MCF 10A (cell line): Measurements from ENCODE around the gene TMIGD2. TPM values are rescaled to one million over a fixed set of nuclear protein-coding genes. Genes with fewer than 3 reads are reported as not detected.
"Not testable (repeated sequence)": the region's sequence is repeated elsewhere in the genome, so short reads cannot be mapped to it uniquely, and the experiment has no call there.

ENCODE experiments used
- BruUV-seq: library from RNA; stranded (reverse); fragments of 400-500 nt; replicated peaks from 2 replicates; lab custom pipeline; 2021; lab: Mats Ljungman, UMichigan
- CTCF ChIA-PET: fragments of 300-600 bp; sonication (Branson Sonifier 250); formaldehyde crosslinking; extraction: SDS; loops from one replicate; lab custom pipeline; 2021; ENCODE audit warnings: antibody characterized with exemption, inconsistent platforms; lab: Yijun Ruan, JAX
- POLR2A ChIA-PET: fragments of 300-600, 350-650 bp; sonication (Branson Sonifier 250); formaldehyde crosslinking; extraction: SDS; loops from one replicate; lab custom pipeline; 2020; ENCODE audit warnings: antibody characterized with exemption, inconsistent platforms; lab: Yijun Ruan, JAX
- DNase-seq: peaks from one replicate; pipeline ENCODE4 v3.0.0-alpha.2; 2018; ENCODE audit not compliant: unreplicated experiment
- H3K27ac Mint-ChIP-seq: one replicate; pipeline ENCODE4 v1.8.0; 2022; ENCODE audit warnings: mild to moderate bottlenecking, low read depth, mixed read lengths; ENCODE audit not compliant: unreplicated experiment
- H3K27me3 Mint-ChIP-seq: one replicate; pipeline ENCODE4 v1.8.0; 2022; ENCODE audit warnings: mixed read lengths; ENCODE audit not compliant: insufficient read depth, unreplicated experiment
- H3K36me3 Mint-ChIP-seq: one replicate; pipeline ENCODE4 v1.8.0; 2022; ENCODE audit warnings: mild to moderate bottlenecking, moderate library complexity, mixed read lengths; ENCODE audit not compliant: insufficient read depth, unreplicated experiment
- H3K4me1 Mint-ChIP-seq: one replicate; pipeline ENCODE4 v1.8.0; 2022; ENCODE audit warnings: mixed read lengths; ENCODE audit not compliant: insufficient read depth, unreplicated experiment
- H3K4me3 Mint-ChIP-seq: one replicate; pipeline ENCODE4 v1.8.0; 2022; ENCODE audit warnings: mild to moderate bottlenecking, moderate library complexity, mixed read lengths; ENCODE audit not compliant: unreplicated experiment
- H3K9me3 Mint-ChIP-seq: one replicate; pipeline ENCODE4 v1.8.0; 2022; ENCODE audit warnings: mixed read lengths; ENCODE audit not compliant: unreplicated experiment
- intact Hi-C: fragments of 100-400 bp; cut with micrococcal nuclease; formaldehyde crosslinking; loops from 2 replicates; pipeline ENCODE4 v1.14.1; 2022
- total RNA-seq: library from RNA; stranded (reverse); gene quantifications from 2 replicates; pipeline ENCODE4 v1.2.3, GENCODE V29; 2022
- TF ChIP-seq, protein P1 (sequence below): fragments of 200-600 bp; IDR thresholded peaks from one replicate; pipeline ENCODE4 v1.8.0; 2022; ENCODE audit warnings: antibody characterized with exemption, mild to moderate bottlenecking; ENCODE audit not compliant: unreplicated experiment

Gene TMIGD2
- total RNA-seq, 1 experiment from 2014 or later: not detected

GRCh38 chr19:4329858-4330257, 27.7 kb upstream of the TMIGD2 start:
- Mint-ChIP-seq H3K4me3 (no peak overlapping the region), H3K4me1 (no peaks in the 10 kb centered on the region), H3K36me3 (peaks cover 11% of the 10 kb centered on the region), H3K27ac (no peak overlapping the region), H3K9me3 (peaks cover 7% of the 10 kb centered on the region), H3K27me3 (no peaks in the 10 kb centered on the region)
- intact Hi-C loops: no loop called here
- POLR2A ChIA-PET: no interaction called here
- no peak for DNase-seq
- CTCF ChIA-PET: interaction anchor here (0.7 kb wide), 1 partner anchor 97 kb away, joined by 3 read pairs; no protein-coding TSS in a partner anchor
- TF ChIP-seq, protein P1, sequence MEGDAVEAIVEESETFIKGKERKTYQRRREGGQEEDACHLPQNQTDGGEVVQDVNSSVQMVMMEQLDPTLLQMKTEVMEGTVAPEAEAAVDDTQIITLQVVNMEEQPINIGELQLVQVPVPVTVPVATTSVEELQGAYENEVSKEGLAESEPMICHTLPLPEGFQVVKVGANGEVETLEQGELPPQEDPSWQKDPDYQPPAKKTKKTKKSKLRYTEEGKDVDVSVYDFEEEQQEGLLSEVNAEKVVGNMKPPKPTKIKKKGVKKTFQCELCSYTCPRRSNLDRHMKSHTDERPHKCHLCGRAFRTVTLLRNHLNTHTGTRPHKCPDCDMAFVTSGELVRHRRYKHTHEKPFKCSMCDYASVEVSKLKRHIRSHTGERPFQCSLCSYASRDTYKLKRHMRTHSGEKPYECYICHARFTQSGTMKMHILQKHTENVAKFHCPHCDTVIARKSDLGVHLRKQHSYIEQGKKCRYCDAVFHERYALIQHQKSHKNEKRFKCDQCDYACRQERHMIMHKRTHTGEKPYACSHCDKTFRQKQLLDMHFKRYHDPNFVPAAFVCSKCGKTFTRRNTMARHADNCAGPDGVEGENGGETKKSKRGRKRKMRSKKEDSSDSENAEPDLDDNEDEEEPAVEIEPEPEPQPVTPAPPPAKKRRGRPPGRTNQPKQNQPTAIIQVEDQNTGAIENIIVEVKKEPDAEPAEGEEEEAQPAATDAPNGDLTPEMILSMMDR: no peak
- BruUV-seq: no TSS peak

GRCh38 chr19:4328991-4329681, 26.9 kb upstream of the TMIGD2 start:
- not testable (repeated sequence) for BruUV-seq, DNase-seq, H3K27ac Mint-ChIP-seq

GRCh38 chr19:4328243-4328990, 26.2 kb upstream of the TMIGD2 start:
- H3K27me3 Mint-ChIP-seq: no peaks in the 10 kb centered on the region
- ChIA-PET POLR2A (no interaction called here), CTCF (interaction anchor here (0.7 kb wide), 1 partner anchor 1000 kb away, joined by 3 read pairs; no protein-coding TSS in a partner anchor)
- no peak overlapping the region for H3K4me3 Mint-ChIP-seq
- TF ChIP-seq, protein P1: no peak
- DNase-seq: no peak
- no TSS peak for BruUV-seq
- H3K36me3 Mint-ChIP-seq: no peaks in the 10 kb centered on the region
- H3K27ac Mint-ChIP-seq: no peak overlapping the region
- H3K4me1 Mint-ChIP-seq: no peaks in the 10 kb centered on the region
- intact Hi-C loops: no loop called here
- H3K9me3 Mint-ChIP-seq: no peaks in the 10 kb centered on the region

More at GRCh38 chr19:4328991-4329681, 26.9 kb upstream of the TMIGD2 start:
- H3K4me3 Mint-ChIP-seq, H3K9me3 Mint-ChIP-seq, H3K4me1 Mint-ChIP-seq, H3K36me3 Mint-ChIP-seq, intact Hi-C loops, POLR2A ChIA-PET, H3K27me3 Mint-ChIP-seq: not testable (repeated sequence)
- CTCF ChIA-PET: interaction anchor here (0.7 kb wide), 1 partner anchor 1001 kb away, joined by 3 read pairs; no protein-coding TSS in a partner anchor

DNA sequence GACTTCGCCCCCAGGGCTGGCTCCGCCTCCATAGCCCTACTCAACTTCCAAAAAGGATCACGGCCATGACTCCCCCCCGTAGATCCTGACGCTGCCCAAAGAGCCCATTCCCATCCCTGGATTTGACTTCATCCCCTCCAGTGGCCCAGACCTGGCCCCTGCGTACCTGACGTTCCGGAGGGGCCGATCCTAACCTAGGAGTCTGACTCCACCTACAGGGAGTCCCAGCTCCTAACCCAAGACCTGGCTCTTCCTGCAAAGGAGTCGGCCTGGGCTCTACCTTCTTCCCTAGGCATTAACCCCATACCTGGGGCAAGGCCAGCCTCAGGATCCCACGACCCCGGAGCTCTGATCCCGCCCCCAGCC, 25.7 kb upstream of the TMIGD2 start:
- no peak for DNase-seq
- Mint-ChIP-seq H3K27me3 (no peaks in the 10 kb centered on the region), H3K9me3 (no peaks in the 10 kb centered on the region), H3K27ac (no peak overlapping the region), H3K36me3 (no peaks in the 10 kb centered on the region), H3K4me1 (no peaks in the 10 kb centered on the region), H3K4me3 (no peak overlapping the region)
- TF ChIP-seq, protein P1: no peak
- BruUV-seq: no TSS peak
- intact Hi-C loops: no loop called here
- ChIA-PET POLR2A (no interaction called here), CTCF (no interaction called here)
